HG02938 (cell line): ENCODE data around the gene TMEM61.
"Not testable (repeated sequence)": the region's sequence is repeated elsewhere in the genome, so short reads cannot be mapped to it uniquely, and the experiment has no call there.

ENCODE experiments used
- ATAC-seq: cut with Tn5 transposase; IDR thresholded peaks from one replicate; pipeline ENCODE4 v1.9.1; 2021; ENCODE audit warnings: mild to moderate bottlenecking, moderate library complexity; ENCODE audit not compliant: unreplicated experiment

Gene TMEM61

GRCh38 chr1:54998677-54999076, 18.2 kb downstream of the TMEM61 start, which contains the start of gene BSND:
Gene BSND (plus strand): TSS chr1:54998933. CDS start chr1:54999187, 254 bp downstream.
- ATAC-seq: no peak

- ATAC-seq: no peak
Observed at GRCh38 chr1:55000110-55001085, 20.0 kb downstream of the TMEM61 start.

- ATAC-seq: no peak
Observed at GRCh38 chr1:55001311-55001710, 20.9 kb downstream of the TMEM61 start.

GRCh38 chr1:55002686-55003085, 22.3 kb downstream of the TMEM61 start:
- ATAC-seq: no peak

GRCh38 chr1:55005351-55006140, 25.1 kb downstream of the TMEM61 start:
- ATAC-seq: no peak

- ATAC-seq: no peak
Observed at GRCh38 chr1:55006931-55007330, 26.5 kb downstream of the TMEM61 start.

- ATAC-seq: no peak
Observed at GRCh38 chr1:55007625-55008024, 27.2 kb downstream of the TMEM61 start.

GRCh38 chr1:55010194-55010886, 29.9 kb downstream of the TMEM61 start:
- ATAC-seq: no peak

- ATAC-seq: no peak
Observed at GRCh38 chr1:55010887-55011217, 30.4 kb downstream of the TMEM61 start.

- no peak for ATAC-seq
Observed at GRCh38 chr1:55012661-55013060, 32.2 kb downstream of the TMEM61 start.

- no peak for ATAC-seq
Observed at GRCh38 chr1:55015123-55015522, 34.7 kb downstream of the TMEM61 start.

GRCh38 chr1:55015731-55016620, 35.5 kb downstream of the TMEM61 start:
- ATAC-seq: no peak

- ATAC-seq: no peak
Observed at GRCh38 chr1:55018395-55018794, 38.0 kb downstream of the TMEM61 start.

- ATAC-seq: peak; percentile 67
Observed at GRCh38 chr1:55021942-55022546, 41.6 kb downstream of the TMEM61 start.

GRCh38 chr1:55024163-55024562, 43.7 kb downstream of the TMEM61 start:
- not testable (repeated sequence) for ATAC-seq

- ATAC-seq: not testable (repeated sequence)
Observed at GRCh38 chr1:55026682-55027081, 46.3 kb downstream of the TMEM61 start.

- ATAC-seq: not testable (repeated sequence)
Observed at GRCh38 chr1:55031098-55031497, 50.7 kb downstream of the TMEM61 start.

- no peak for ATAC-seq
Observed at GRCh38 chr1:55033265-55033614, 52.8 kb downstream of the TMEM61 start.

- no peak for ATAC-seq
Observed at GRCh38 chr1:55034476-55035133, 54.2 kb downstream of the TMEM61 start.
